ENCODE measurements around the gene CENPX. TPM values are rescaled to one million over a fixed set of nuclear protein-coding genes. Genes with fewer than 3 reads are reported as not detected.

CENPX gene
- total and polyA plus RNA-seq, 7 donors: 78.4 to 273 (median 164) TPM

- Histone ChIP-seq H3K4me1 (peaks cover 0 to 21% (median 17%) of the 10 kb centered on the region in 4 donors), H3K27ac (no peak overlapping the region), H3K36me3 (peaks cover 36 to 88% (median 44%) of the 10 kb centered on the region in 4 donors), H3K4me3 (no peak overlapping the region), H3K27me3 (no peaks in the 10 kb centered on the region), H3K9me3 (no peaks in the 10 kb centered on the region)
- no peak for DNase-seq
- 82 to 86% methylated on average over 29 of the region's 29 CpGs for WGBS, 2 donors
- TF ChIP-seq POLR2AphosphoS5 (IDR thresholded peaks at IDR 0.05) (no peak), POLR2A (IDR thresholded peaks at IDR 0.05) (no peak), CTCF (IDR thresholded peaks at IDR 0.05) (no peak), EP300 (IDR thresholded peaks at IDR 0.05) (no peak)
- intact Hi-C loops (cut with DNase I): no loop called here
Measured at GRCh38 chr17:82056729-82057621, 34.3 kb upstream of the CENPX start.

GRCh38 chr17:82055965-82056728 lies 33.5 kb upstream of the CENPX start:
- intact Hi-C loops (cut with DNase I): no loop called here
- 90 to 92% methylated on average over 28 of the region's 28 CpGs for WGBS, 2 donors
- Histone ChIP-seq H3K36me3 (peaks cover 30 to 80% (median 39%) of the 10 kb centered on the region in 4 donors), H3K27me3 (no peaks in the 10 kb centered on the region), H3K9me3 (no peaks in the 10 kb centered on the region), H3K27ac (no peak overlapping the region), H3K4me1 (peaks cover 0 to 21% (median 18%) of the 10 kb centered on the region in 4 donors), H3K4me3 (no peak overlapping the region)
- no peak for TF ChIP-seq POLR2A (IDR thresholded peaks at IDR 0.05)
- TF ChIP-seq POLR2AphosphoS5 (IDR thresholded peaks at IDR 0.05): no peak
- no peak for TF ChIP-seq CTCF (IDR thresholded peaks at IDR 0.05)
- TF ChIP-seq EP300 (IDR thresholded peaks at IDR 0.05): no peak
- no peak for DNase-seq

- 89 to 90% methylated on average over 26 of the region's 26 CpGs for WGBS, 2 donors
- TF ChIP-seq EP300 (IDR thresholded peaks at IDR 0.05) (no peak), POLR2AphosphoS5 (IDR thresholded peaks at IDR 0.05) (no peak), CTCF (IDR thresholded peaks at IDR 0.05) (no peak), POLR2A (IDR thresholded peaks at IDR 0.05) (no peak)
- Histone ChIP-seq H3K36me3 (peaks cover 30 to 72% (median 33%) of the 10 kb centered on the region in 4 donors), H3K27me3 (no peaks in the 10 kb centered on the region), H3K9me3 (no peaks in the 10 kb centered on the region), H3K27ac (no peak overlapping the region), H3K4me3 (no peak overlapping the region), H3K4me1 (peaks cover 0 to 29% (median 27%) of the 10 kb centered on the region in 4 donors)
- DNase-seq: no peak
- intact Hi-C loops (cut with DNase I): no loop called here
Measured at GRCh38 chr17:82055023-82055964, 32.6 kb upstream of the CENPX start.

GRCh38 chr17:82054351-82055022 lies 31.8 kb upstream of the CENPX start:
- Histone ChIP-seq H3K4me3 (no peak overlapping the region), H3K36me3 (peaks cover 30 to 72% (median 32%) of the 10 kb centered on the region in 4 donors), H3K27ac (no peak overlapping the region), H3K4me1 (peaks cover 0 to 38% (median 33%) of the 10 kb centered on the region in 4 donors), H3K9me3 (no peaks in the 10 kb centered on the region), H3K27me3 (no peaks in the 10 kb centered on the region)
- no peak for DNase-seq
- no peak for TF ChIP-seq POLR2A (IDR thresholded peaks at IDR 0.05)
- intact Hi-C loops (cut with DNase I): no loop called here
- WGBS, 2 donors: 93 to 95% methylated on average over 38 of the region's 38 CpGs
